OCI-LY3 (cell line): ENCODE results near the gene FRMPD1.

Experiments used
- CTCF ChIP-seq: fragments of 200-600, 300-600 bp; sonication (generic); IDR thresholded peaks from 2 replicates; pipeline ENCODE4 v1.5.1; 2014; ENCODE audit warnings: antibody characterized with exemption, low read length, low read depth
- EZH2phosphoT487 ChIP-seq: fragments of 200-600 bp; shearing (Covaris generic); IDR thresholded peaks from 2 replicates; pipeline ENCODE4 v1.6.1; 2018; ENCODE audit warnings: antibody characterized with exemption, mixed run types, low read depth

GRCh38 chr9:37656936-37657335 lies 6.2 kb downstream of the FRMPD1 start:
- TF ChIP-seq CTCF (no peak), EZH2phosphoT487 (no peak)
